ENCODE data around the gene MTA1.

DNA sequence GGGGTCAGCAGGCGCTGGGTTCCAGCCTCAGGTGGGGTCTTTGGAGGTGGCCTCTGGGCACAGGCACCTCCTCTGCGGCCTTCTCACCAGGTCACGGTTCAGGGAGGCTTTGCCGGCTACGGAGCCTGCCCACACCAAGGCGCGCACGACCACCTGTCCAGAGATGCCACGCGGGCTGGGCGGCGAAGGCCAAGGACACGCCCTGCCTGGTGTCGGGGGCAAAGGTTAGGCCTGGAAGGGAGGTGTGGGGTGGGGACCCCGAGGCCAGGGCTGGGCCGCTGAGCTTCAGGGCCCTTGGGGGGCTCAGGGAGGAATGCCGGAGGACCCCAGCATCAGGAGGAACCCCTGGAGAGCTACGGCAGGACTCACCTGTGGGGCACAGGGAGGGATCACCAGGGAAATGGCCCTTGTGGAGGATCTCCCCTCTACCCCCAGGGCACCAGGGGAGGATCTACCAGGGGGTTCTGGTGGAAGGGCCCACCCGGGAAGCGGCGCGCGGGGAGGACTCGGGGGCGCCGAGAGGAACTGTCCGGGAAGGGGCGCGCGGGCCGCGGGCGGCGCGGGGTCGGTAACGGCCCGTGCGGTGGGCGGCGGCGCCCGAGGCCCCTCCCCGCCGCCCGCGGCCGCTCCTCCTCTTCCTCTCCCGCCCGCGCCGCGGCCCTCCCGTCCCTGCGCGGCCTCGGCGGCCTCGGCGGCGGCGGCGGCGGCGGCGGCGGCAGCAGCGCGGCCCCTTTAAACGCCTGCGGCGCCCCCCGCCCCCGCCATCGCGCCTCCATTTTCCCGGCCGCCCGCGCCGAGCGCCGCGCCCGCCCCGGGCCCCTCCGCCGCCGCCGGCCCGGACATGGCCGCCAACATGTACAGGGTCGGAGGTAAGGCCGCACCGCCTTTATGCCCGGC is at the start of gene MTA1:
- TF ChIP-seq, protein P1, sequence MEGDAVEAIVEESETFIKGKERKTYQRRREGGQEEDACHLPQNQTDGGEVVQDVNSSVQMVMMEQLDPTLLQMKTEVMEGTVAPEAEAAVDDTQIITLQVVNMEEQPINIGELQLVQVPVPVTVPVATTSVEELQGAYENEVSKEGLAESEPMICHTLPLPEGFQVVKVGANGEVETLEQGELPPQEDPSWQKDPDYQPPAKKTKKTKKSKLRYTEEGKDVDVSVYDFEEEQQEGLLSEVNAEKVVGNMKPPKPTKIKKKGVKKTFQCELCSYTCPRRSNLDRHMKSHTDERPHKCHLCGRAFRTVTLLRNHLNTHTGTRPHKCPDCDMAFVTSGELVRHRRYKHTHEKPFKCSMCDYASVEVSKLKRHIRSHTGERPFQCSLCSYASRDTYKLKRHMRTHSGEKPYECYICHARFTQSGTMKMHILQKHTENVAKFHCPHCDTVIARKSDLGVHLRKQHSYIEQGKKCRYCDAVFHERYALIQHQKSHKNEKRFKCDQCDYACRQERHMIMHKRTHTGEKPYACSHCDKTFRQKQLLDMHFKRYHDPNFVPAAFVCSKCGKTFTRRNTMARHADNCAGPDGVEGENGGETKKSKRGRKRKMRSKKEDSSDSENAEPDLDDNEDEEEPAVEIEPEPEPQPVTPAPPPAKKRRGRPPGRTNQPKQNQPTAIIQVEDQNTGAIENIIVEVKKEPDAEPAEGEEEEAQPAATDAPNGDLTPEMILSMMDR (IDR thresholded peaks at IDR 0.05) = no peak
- TF ChIP-seq POLR2A (IDR thresholded peaks at IDR 0.05) = no peak

Data from adrenal gland (tissue), 5 donors.